Stimulated activated CD4-positive, alpha-beta T cell treated with anti-CD3 and anti-CD28 coated beads, Interleukin-1b, Interleukin-23, amount 100 ng/mL, for 48 hours (primary cell): ENCODE measurements around the gene FXYD4.
"Not testable (repeated sequence)": the region's sequence is repeated elsewhere in the genome, so short reads cannot be mapped to it uniquely, and the experiment has no call there.

ENCODE experiments used
- DNase-seq: peaks from one replicate; pipeline ENCODE4 v3.0.0-alpha.2; 2020

Gene FXYD4

GRCh38 chr10:43376828-43377423 lies 5.5 kb downstream of the FXYD4 start:
- no peak for DNase-seq

GRCh38 chr10:43377424-43377883 lies 6.0 kb downstream of the FXYD4 start:
- DNase-seq = no peak

GRCh38 chr10:43380610-43381222 lies 9.3 kb downstream of the FXYD4 start:
- DNase-seq = no peak

GRCh38 chr10:43383204-43383971 lies 12.0 kb downstream of the FXYD4 start:
- DNase-seq = no peak

GRCh38 chr10:43384252-43385221 lies 13.1 kb downstream of the FXYD4 start:
- no peak for DNase-seq

GRCh38 chr10:43385412-43386004 lies 14.1 kb downstream of the FXYD4 start:
- no peak for DNase-seq

- no peak for DNase-seq
Observed at GRCh38 chr10:43386549-43386948, 15.1 kb downstream of the FXYD4 start.

- DNase-seq = no peak
Observed at GRCh38 chr10:43386981-43387677, 15.7 kb downstream of the FXYD4 start.

GRCh38 chr10:43387678-43388032 lies 16.2 kb downstream of the FXYD4 start:
- no peak for DNase-seq

- no peak for DNase-seq
Observed at GRCh38 chr10:43389867-43390266, 18.4 kb downstream of the FXYD4 start.

GRCh38 chr10:43390333-43390732 lies 18.9 kb downstream of the FXYD4 start:
- DNase-seq = no peak

GRCh38 chr10:43390759-43391158 lies 19.3 kb downstream of the FXYD4 start:
- no peak for DNase-seq

GRCh38 chr10:43391496-43391895 lies 20.1 kb downstream of the FXYD4 start:
- DNase-seq = no peak

GRCh38 chr10:43392748-43393147 lies 21.3 kb downstream of the FXYD4 start:
- DNase-seq = no peak

- not testable (repeated sequence) for DNase-seq
Observed at GRCh38 chr10:43393186-43393585, 21.8 kb downstream of the FXYD4 start.

GRCh38 chr10:43393606-43394360 lies 22.3 kb downstream of the FXYD4 start:
- DNase-seq = no peak

GRCh38 chr10:43394868-43395267 lies 23.4 kb downstream of the FXYD4 start:
- DNase-seq = no peak

- peak; percentile 36 for DNase-seq
Observed at GRCh38 chr10:43395571-43396060, 24.2 kb downstream of the FXYD4 start.

- peak; percentile 83 for DNase-seq
Observed at GRCh38 chr10:43396061-43396927, 24.9 kb downstream of the FXYD4 start.
